Measurements from ENCODE around the gene DCLK2.

The DCLK2 gene

GRCh38 chr4:150240011-150240410 lies 161.8 kb downstream of the DCLK2 start:
- no peak for DNase-seq (ENCODE audit: low spot score)

DNA sequence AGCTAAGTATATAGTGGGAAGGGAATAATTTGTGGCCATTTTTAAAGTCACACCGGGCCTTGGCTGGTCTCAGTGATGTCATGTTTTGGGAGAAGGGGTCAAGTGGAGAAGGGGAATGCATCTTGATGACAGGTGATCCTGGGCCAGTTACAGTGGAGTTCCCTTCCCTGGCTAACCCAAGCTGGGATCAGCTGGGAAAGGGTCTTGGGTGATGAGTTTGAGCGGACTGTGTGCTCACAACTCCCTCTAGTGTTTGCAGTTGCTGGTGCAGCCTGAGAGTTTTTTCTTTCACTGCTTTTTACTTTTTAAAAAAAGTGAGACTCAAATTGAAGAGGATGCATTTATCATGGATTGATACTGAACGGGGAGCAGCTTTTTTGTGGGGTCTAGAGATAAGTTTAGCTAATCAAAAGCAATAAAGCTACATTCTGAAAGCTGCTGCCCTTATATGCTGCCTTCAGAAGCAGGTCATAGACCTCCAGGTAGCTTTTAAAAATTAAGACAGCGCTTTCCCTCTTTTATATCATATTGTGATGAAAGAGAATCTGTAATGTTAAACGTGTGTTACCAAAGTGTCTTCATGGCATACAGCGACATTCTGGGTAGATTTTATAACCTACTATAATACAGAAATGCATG lies 164.7 kb downstream of the DCLK2 start:
- DNase-seq (ENCODE audit: low spot score) = peak; percentile 2

DNA sequence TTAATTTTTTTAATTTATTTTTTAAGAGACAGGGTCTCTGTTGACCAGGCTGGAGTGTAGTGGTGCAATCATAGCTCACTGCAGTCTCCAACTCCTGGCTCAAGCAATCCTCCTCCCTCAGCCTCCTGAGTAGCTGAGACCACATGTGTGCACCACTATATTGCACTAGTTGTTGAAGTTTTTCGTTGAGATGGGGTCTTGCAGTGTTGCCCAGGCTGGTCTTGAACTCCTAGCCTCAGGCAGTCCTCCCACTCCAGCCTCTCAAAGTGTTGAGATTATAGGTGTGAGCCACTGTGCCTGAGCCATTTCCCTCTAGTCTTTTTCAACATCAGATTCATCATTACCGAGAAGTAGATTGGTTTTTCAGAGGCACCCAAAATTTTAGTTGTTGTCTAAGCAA lies 165.7 kb downstream of the DCLK2 start:
- DNase-seq (ENCODE audit: low spot score) = no peak

DNA sequence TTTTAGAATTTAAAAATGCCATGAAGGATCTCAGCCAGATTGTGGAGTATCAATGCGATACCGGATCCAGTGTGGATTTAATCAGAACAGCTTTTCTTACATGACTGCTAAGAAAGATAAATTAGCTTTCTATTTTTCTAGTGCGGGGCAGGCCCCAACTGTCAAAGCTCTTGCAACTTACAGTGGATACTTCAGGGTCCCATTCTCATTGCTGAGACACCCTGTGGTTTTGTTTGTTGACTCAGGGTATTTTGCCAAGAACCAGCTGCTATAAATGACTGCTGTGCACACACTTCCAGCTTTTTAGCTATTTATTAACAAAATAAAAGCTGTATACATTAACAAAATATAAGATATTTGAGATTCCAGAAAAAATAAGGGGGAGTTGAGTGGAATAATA lies 166.4 kb downstream of the DCLK2 start:
- DNase-seq (ENCODE audit: low spot score) = no peak

- DNase-seq (ENCODE audit: low spot score) = no peak
These were observed 168.9 kb downstream of the DCLK2 start for GRCh38 chr4:150247184-150247583.

DNA sequence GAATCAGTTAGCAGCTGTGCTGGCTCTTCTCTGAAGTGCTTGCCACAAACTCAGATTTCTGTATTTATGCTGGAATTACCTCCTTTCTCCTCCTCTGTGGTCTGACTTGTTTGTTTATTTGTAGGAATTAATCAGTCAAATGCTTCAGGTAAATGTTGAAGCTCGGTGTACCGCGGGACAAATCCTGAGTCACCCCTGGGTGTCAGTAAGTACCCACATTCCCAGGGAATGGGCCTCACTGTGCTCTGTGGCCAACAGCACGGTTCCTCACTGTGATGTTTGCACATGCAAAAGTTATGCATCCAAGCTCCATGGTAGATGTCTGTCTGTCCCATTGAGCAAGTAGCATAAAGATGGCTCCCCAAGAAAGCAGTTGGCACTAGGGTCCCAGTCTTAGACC lies 169.9 kb downstream of the DCLK2 start:
- no peak for DNase-seq (ENCODE audit: low spot score)

DNA sequence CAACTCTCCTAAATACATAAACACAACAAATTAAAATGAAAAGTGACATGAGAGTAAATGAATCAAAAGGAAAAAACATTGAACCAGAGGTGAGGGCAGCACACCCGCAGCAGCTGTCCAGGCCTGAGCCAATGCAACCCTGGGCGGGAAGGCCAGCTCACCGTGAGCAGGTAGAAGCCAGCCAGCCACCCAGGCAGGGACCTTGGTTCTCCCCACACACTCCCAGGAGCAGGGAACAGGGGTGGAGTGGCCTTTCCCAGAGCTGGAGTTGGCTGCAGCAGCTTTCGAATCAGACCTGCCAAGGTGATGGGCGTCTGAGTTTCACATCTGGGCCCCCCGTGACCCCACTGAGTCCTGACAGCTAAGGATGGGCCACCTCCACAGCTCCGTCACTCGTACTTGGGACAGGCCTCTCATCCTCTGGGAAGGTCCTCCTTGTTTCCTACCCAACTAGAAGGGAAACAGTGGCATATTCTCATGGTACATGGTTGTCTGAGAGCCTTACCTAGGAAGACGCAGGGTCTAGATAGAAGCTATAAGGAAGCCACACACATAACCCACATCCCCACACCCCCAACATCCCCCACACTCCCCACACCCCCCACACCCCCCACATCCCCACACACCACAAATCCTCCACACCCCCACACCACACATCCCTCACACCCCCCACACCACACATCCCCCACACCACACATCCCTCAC lies 172.2 kb downstream of the DCLK2 start:
- no peak for DNase-seq (ENCODE audit: low spot score)

GRCh38 chr4:150250998-150251651 lies 172.9 kb downstream of the DCLK2 start:
- no peak for DNase-seq (ENCODE audit: low spot score)

DNA sequence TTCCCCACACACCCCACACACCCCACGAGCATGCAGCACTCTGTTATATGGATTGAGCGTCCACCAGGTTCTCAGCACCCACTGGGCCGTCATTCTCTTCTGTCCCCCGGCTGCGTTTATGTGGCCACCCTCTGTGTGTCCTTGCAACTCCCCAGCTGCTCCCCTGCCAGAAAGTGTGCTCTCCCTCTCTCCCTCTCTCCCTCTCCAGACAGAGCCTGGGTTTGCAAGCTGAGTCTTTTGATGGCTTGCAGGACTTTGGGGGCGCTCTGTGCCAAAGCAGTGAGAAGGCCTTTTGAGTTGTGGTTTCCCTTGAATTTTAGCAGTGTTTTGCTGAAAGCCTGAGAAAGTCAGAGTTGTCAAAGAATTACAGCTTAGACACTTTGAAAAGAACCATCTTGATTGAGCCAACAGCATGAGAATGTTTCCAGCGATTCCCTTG lies 173.5 kb downstream of the DCLK2 start:
- no peak for DNase-seq (ENCODE audit: low spot score)

DNA sequence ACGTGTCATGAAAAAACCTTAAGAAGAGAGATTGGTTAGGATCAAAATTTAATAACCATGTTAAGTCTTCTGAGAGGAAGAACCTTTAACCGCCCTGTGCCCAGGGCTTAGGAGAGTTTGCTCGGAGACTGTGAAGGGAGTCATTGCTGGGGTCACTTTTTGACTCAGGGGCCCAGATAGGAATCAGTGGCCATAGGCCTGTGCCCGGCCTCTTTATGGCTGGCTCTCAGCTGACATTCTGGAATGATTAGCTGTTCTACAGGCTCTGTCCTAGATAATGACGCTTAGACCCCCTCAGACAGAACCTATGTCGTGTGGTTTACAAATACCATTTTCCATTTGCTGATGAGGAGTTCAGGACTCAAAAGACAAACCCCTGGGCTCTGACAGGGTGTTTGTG lies 174.1 kb downstream of the DCLK2 start:
- DNase-seq (ENCODE audit: low spot score) = no peak

GRCh38 chr4:150252741-150253140 lies 174.5 kb downstream of the DCLK2 start:
- no peak for DNase-seq (ENCODE audit: low spot score)

DNA sequence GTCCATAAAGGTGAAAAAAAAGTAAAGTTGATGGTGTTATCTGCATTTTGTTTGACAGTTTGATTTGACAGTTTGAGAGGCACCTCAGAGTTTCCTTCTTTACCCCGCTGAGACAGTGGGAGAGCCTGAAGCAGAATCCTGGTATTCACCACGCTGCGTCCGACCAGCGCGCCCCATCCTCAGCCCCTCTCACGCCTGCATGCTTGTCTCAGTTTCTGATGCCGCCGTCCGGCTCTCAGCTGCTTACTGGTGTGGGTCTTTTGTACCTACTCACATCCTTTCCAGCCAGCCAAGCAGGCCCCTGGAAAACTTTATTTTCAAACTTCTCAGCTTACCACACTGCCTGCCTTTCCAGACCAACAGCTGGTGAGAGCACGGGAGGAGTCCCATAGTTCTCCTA lies 175.2 kb downstream of the DCLK2 start:
- DNase-seq (ENCODE audit: low spot score) = no peak

GRCh38 chr4:150253965-150254630 lies 175.9 kb downstream of the DCLK2 start:
- DNase-seq (ENCODE audit: low spot score) = no peak

DNA sequence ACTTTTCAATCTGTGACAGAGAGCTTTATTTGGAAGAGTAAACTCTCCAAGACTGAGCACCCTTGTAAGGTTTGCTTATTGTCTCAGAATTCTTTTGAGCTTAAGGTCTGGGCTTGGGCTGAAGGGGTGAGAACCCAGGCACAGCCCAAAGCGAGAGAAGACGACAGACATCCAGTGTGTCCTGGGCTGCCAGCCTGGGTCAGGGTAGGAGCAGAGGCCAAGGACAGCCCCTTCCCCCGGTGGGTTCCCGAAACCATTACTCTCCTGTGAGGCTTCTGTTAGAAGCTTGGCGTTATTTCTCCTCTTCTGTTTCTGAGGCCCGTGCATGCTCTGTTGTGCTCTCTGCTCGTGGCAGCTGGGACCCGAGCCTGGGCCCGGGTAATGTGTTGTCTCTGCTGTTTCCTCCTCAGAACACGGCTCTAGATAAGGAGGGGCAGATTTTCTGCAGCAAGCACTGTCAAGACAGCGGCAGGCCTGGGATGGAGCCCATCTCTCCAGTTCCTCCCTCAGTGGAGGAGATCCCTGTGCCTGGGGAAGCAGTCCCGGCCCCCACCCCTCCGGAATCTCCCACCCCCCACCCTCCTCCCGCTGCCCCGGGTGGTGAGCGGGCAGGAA lies 177.5 kb downstream of the DCLK2 start:
- DNase-seq (ENCODE audit: low spot score) = no peak

GRCh38 chr4:150256225-150256620 lies 178.0 kb downstream of the DCLK2 start:
- DNase-seq (ENCODE audit: low spot score) = no peak

DNA sequence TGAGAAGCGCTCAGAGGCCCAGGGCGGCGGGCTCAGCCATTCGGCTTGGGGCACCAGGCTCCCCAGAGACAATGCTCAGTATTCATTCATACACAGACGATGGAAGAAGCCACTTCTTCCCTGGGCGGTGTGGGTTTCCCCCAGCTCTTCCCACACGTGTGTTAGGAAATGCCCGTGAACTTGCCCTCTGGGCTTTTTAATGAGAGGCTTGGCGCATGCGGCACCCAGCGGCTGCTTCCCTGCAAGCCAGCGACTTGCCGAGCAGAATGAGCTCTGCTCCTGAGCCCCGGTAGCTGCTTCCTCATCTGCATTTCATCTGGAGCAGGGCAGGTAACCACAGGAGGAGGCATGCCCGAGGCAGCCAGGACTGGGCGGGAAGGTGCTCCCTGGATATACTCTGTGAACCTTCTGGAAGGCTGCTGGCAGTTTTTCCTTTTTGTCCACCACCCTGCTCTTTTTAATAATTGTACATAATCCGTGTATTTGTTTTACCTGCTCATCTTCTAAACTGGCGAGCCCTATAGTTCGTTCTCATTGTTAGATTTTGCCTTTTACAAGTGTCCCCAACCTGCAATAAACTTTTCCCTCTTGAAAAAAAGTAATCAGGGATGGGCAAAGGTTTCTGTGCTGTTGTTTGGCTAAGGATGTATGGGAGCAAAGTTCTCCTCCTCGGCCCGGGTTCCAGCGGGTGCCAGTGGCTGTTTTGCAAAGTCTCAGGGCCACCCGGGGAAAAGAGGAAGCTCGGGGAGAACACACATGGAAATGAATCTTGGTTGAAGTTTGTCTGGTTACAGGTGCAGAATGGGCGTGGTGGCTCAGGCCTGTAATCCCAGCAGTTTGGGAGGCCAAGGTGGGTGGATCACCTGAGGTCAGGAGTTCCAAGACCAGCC lies 178.8 kb downstream of the DCLK2 start:
- DNase-seq (ENCODE audit: low spot score) = no peak

- DNase-seq (ENCODE audit: low spot score) = no peak
These were observed 180.3 kb downstream of the DCLK2 start for GRCh38 chr4:150258569-150258968.

DNA sequence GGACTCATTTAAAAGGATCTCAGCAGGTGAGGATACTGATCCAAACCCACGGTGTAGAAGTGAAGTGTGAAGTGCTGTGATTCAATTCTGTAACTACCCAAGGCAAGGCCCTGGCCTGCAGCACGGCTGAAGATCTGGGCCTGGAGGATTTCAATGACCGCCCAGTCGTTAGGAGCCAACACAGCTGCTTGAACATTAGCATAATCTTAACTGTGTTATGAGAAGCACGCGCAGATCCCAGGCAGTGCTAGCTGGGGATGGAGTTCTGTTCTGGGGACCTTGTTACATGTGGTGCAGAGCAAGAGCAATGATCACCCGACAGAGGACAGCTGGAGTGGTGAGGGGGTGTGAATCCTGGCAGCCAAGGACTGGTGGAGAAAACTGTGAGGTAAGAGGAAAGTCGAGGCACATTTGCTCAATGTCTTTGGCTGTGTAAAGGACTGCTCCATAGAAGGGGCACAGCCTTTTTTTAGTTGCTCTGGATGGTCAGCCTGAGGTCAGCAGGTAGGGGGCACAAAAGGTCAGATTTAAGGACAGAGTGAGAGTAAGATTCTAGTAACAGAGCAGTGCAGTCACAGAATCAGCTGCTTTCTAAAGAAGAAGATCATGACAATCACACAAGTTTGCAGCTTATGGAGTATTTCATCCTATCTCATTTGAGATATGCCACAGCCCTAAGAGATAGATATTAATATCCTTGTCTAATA lies 181.8 kb downstream of the DCLK2 start:
- DNase-seq (ENCODE audit: low spot score) = no peak

DNA sequence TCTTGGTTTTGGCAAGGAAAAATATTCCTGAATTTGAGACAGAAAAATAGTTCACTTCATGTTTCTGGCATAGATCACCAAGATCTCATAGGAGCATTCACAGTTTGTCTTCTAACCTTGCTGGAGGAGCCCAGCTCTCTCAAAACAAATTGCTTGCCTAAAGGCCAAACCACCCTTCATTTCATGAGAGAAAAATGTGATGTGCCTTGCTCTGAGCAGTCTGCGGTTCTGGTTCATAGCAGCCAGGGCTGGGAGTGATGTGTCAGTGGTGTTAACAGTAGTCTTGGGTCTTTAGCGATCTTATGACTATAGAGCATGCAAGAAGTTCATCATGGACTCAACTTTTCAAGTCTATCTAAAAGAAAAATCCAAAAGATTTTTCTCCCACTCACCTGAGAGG lies 183.3 kb downstream of the DCLK2 start:
- no peak for DNase-seq (ENCODE audit: low spot score)

DNA sequence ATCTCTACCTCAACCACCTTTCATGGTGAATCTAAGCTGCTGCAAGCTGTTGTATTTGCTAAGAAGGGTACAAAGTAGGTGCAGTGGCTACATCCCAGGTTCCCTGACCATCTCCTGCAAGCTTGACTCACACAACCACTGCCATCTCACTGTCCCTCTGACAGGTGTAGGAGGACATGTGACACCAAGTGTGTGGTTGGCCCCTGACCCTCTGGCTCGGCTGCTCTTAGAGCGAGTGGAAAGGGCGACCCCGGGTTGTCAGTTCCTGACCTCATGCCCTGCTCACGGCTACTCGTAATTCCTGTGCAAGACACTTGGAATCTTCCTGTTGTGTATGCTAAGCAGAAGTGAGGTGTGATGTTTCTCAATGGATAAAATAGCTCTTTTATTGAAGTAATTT lies 184.4 kb downstream of the DCLK2 start:
- DNase-seq (ENCODE audit: low spot score) = no peak
